ENCODE measurements around the gene APOBR. TPM values are rescaled to one million over a fixed set of nuclear protein-coding genes. Genes with fewer than 3 reads are reported as not detected.
A peak's percentile ranks its signal among the peaks of the same experiment; 100 is the strongest.
"Not testable (repeated sequence)": the region's sequence is repeated elsewhere in the genome, so short reads cannot be mapped to it uniquely, and the experiment has no call there.

The APOBR gene, protein sequence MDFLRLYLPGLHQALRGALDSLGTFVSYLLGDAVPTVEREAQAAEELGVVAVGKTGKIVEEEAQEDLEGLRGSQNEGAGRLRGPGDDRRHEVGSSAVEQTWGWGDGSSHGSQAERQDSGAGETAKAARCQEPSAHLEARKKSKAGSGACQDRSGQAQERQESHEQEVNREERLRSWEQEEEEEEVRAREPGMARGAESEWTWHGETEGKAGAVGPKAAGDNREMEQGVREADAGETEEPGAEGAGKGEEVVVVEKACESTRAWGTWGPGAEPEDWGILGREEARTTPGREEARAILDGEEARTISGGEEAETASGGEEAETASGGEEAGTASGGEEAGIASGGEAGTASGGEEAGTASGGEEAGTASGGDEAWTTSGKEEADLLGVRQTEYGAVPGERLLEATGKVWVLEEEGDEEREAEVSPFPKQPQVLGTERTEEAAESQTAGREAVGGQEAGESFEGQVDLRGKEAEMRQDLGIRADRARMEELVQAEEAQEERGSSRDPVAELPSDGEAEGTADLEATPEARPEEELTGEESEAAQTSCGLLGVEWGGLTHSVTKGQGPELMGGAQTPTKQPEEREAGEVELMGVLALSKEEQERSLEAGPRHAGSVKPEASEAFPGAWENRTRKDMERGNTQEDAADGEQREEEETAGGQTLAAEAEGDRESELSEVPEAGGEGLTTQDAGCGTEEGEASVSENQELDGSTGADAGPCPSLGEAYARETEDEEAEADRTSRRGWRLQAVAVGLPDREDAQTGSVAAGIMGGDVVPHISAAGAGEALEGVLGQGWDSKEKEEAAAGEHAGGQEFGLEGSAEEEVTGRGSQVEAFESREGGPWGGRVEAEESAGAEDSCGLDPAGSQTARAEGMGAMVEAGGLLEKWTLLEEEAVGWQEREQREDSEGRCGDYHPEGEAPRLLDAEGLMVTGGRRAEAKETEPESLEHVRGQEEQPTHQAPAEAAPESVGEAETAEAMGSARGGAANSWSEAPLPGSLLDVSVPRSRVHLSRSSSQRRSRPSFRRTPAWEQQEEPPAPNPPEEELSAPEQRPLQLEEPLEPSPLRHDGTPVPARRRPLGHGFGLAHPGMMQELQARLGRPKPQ
- total RNA-seq (1 to 10 TPM in 8 of 9 donors, under 1 TPM in 1; 0.11 to 4.6 (median 2.4) TPM), polyA plus RNA-seq (10 to 100 TPM in 1 of 3 donors, 1 to 10 TPM in 1, under 1 TPM in 1; 0.99 to 18.2 (median 5.8) TPM)
- long read RNA-seq, donor 1, result 0 reads
- long read RNA-seq, donor 2, result 0 reads
- long read RNA-seq, donor 3, result 0 reads
- long read RNA-seq, donor 4, result 0 reads
- long read RNA-seq, donor 5, partial matches to known transcripts, result 3 of 3 reads
- long read RNA-seq, donor 5, other reads (novel, unspliced or antisense), result 0 of 3 reads
- long read RNA-seq, donor 6, result 0 reads
- long read RNA-seq, donor 7, result 0 reads
- long read RNA-seq, donor 8, result 0 reads
- long read RNA-seq, donor 9, result 0 reads
- long read RNA-seq, donor 10, result 0 reads

DNA sequence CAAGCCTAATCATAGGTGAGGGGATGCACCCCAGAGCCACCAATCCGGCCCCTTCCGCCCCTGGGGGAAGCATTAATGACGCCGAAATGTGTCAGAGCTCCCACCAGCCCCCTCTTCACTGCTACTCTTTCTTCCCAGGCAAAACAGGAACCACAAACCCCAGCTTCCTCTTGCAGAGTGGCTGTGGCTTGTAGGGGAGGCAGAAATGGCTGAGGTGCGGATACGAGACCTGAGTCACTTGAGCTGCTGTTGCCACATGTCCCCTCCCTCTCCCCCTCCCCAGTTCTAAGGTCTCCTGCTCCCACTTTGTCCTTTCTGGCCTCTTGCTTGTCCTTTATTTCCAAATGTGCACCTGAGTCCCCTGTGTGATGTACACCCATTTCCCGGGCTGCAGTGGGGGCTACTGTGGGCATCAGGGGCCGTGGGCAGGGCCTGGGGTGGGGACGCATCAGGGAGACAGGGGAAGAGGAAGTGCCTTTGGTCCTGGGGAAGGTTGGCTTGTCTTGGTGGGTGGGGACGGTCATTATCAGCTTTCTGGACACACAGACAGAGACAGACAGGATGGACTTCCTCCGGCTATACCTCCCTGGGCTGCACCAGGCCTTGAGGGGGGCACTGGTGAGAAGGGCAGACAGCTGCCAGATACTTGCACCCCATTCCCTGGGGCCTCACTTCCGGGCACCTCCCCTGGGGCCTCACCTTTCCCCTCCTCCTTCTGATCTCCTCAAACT, at the start of gene APOBR:
Gene APOBR, plus strand, starts transcription at position 523 of the 731 bp plus-strand sequence. Its CDS starts 39 bp downstream, at position 562.
- peaks cover 0 to 3% of the 10 kb centered on the region in 2 donors for H3K36me3 ChIP-seq (replicated peaks in 1 of 2)
- H3K4me3 ChIP-seq, result peak within 1 kb of the TSS in 1 of 4 donors; percentile 41
- H3K27me3 ChIP-seq, result no peaks in the 10 kb centered on the region
- H3K27ac ChIP-seq, result peak within 1 kb of the TSS in 4 of 5 donors; percentile 4 to 77 (median 16)
- TF ChIP-seq, protein P1, sequence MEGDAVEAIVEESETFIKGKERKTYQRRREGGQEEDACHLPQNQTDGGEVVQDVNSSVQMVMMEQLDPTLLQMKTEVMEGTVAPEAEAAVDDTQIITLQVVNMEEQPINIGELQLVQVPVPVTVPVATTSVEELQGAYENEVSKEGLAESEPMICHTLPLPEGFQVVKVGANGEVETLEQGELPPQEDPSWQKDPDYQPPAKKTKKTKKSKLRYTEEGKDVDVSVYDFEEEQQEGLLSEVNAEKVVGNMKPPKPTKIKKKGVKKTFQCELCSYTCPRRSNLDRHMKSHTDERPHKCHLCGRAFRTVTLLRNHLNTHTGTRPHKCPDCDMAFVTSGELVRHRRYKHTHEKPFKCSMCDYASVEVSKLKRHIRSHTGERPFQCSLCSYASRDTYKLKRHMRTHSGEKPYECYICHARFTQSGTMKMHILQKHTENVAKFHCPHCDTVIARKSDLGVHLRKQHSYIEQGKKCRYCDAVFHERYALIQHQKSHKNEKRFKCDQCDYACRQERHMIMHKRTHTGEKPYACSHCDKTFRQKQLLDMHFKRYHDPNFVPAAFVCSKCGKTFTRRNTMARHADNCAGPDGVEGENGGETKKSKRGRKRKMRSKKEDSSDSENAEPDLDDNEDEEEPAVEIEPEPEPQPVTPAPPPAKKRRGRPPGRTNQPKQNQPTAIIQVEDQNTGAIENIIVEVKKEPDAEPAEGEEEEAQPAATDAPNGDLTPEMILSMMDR (IDR thresholded peaks at IDR 0.05), result no peak
- peak in 1 of 2 donors; percentile 7 for TF ChIP-seq POLR2A (IDR thresholded peaks at IDR 0.05)
- DNase-seq, result peak in 6 of 7 donors; percentile 21 to 72 (median 51)
- WGBS, 4 donors, result 57 to 67% (median 60%) methylated on average over 9 to 12 of the region's 12 CpGs
- no peaks in the 10 kb centered on the region for H3K9me3 ChIP-seq (replicated peaks in 1 of 3)
- intact Hi-C loops (cut with DNase I), result loop anchor here (10.0 kb wide), 2 partner anchors 51 to 111 kb away; no protein-coding TSS in a partner anchor
- peaks cover 6 to 12% of the 10 kb centered on the region in 2 donors for H3K4me1 ChIP-seq (replicated peaks in 1 of 2)

DNA sequence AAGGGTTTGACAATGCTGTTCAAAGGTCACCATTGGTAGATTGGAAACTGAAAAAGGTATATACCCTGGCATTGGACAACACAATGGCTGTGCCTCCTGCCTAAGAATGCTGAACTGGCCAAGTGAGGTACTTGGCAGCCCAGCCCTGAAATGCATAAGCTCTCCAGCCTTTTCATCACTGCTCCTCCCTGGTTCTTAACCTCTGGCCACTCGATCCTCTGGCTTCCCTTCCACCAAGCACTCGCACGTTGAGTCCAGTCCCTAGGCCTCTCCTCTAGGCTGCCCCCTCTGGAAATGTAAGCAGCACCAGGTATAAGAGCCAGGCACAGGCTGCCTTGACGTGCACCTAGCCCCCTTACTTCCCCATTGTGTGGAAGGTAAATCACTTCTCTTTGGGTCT, 48.1 kb upstream of the APOBR start:
- WGBS, 4 donors, result no CpG with 5 or more reads among the region's 4 CpGs
- intact Hi-C loops (cut with DNase I); H3K36me3 ChIP-seq (replicated peaks in 1 of 2); H3K4me3 ChIP-seq; H3K27me3 ChIP-seq; DNase-seq; H3K9me3 ChIP-seq (replicated peaks in 1 of 3); H3K4me1 ChIP-seq (replicated peaks in 1 of 2); H3K27ac ChIP-seq: not testable (repeated sequence)

DNA sequence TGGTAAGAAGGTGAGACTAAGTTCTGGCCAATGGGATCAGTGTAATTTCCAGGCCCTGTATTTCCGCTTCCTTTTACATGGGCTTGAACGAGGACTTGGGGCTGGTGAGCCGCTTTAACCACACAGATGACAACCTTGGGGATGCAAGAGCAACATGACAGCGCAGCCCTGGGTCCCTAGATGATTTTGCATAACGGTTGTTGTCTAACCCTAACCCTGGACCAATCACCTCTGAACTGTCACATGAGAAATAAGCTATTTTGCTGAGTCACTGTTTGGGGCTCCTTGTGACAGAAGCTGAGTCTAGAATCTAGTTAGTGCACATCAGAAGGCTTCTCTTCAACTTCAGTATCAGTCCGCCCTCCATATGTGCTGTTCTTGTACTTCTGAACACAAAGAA, 47.4 kb upstream of the APOBR start:
- H3K36me3 ChIP-seq (replicated peaks in 1 of 2); H3K4me1 ChIP-seq (replicated peaks in 1 of 2); DNase-seq; H3K27me3 ChIP-seq; H3K27ac ChIP-seq; intact Hi-C loops (cut with DNase I); H3K9me3 ChIP-seq (replicated peaks in 1 of 3); H3K4me3 ChIP-seq: not testable (repeated sequence)
- WGBS, 4 donors, result no CpG with 5 or more reads among the region's 6 CpGs

DNA sequence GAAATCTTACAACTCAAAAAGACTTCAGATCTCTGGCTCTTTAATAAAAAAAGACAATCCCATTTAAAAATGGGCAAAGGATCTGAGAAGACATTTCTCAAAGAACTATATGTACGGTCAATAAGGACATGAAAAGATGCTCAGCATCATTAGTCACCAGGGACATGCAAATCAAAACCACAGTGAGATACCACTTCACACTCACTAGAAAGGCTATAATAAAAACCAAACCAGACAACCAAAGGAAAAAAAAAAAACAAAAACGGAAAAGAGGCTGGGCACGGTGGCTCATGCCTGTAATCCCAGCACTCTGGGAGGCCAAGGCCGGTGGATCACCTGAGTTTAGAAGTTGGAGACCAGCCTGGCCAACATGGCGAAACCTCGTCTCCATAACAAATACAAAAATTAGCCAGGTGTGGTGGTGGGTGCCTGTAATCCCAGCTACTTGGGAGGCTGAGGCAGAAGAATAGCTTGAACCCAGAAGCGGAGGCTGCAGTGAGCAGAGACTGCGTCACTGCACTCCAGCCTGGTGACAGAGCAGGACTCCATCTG, 20.7 kb upstream of the APOBR start:
- H3K4me3 ChIP-seq, result no peak overlapping the region
- no peak overlapping the region for H3K27ac ChIP-seq
- DNase-seq, result peak in 2 of 7 donors; percentile 5 to 25
- WGBS, 4 donors, result 92 to 96% (median 93%) methylated on average over 8 of the region's 8 CpGs
- H3K9me3 ChIP-seq (replicated peaks in 1 of 3), result no peaks in the 10 kb centered on the region
- no peak for TF ChIP-seq POLR2A (IDR thresholded peaks at IDR 0.05)
- TF ChIP-seq, protein P1 (IDR thresholded peaks at IDR 0.05), result no peak
- no peaks in the 10 kb centered on the region for H3K4me1 ChIP-seq (replicated peaks in 1 of 2)
- peaks cover 0 to 24% of the 10 kb centered on the region in 2 donors for H3K36me3 ChIP-seq (replicated peaks in 1 of 2)
- H3K27me3 ChIP-seq, result no peaks in the 10 kb centered on the region
- intact Hi-C loops (cut with DNase I), result no loop called here

Measured in adrenal gland (tissue), 19 donors.